Naive B cell (primary cell): ENCODE measurements around the gene RANBP3. TPM values are rescaled to one million over a fixed set of nuclear protein-coding genes. Genes with fewer than 3 reads are reported as not detected.
"Not testable (repeated sequence)": the region's sequence is repeated elsewhere in the genome, so short reads cannot be mapped to it uniquely, and the experiment has no call there.

Experiments used
- ATAC-seq, 2 donors: fragments of 150-1000 bp; cut with Tn5 transposase; 2 replicates each; pipeline ENCODE4 v1.10.0; 2021; ENCODE audit warnings: low read depth in 2 of 2, mild to moderate bottlenecking in 2 of 2, moderate library complexity in 2 of 2
- DNase-seq: peaks from one replicate; pipeline ENCODE4 v3.0.0; 2022
- H3K27ac Mint-ChIP-seq, 6 donors: one replicate each; pipeline ENCODE4 v1.8.0; 2020 to 2022; ENCODE audit warnings: mild to moderate bottlenecking in 6 of 6, mixed read lengths in 6 of 6, moderate library complexity in 5 of 6, inconsistent platforms in 2 of 6
- H3K27me3 Mint-ChIP-seq, 3 donors: one replicate each; pipeline ENCODE4 v1.8.0; 2021 to 2022; ENCODE audit warnings: mixed read lengths in 3 of 3, mild to moderate bottlenecking in 1 of 3
- H3K36me3 Mint-ChIP-seq, 2 donors: one replicate each; pipeline ENCODE4 v1.8.0; 2020 to 2022; ENCODE audit warnings: mixed read lengths in 2 of 2, inconsistent platforms in 1 of 2, mild to moderate bottlenecking in 1 of 2
- H3K4me1 Mint-ChIP-seq, 3 donors: one replicate each; pipeline ENCODE4 v1.8.0; 2020 to 2022; ENCODE audit warnings: mixed read lengths in 3 of 3, inconsistent platforms in 1 of 3, mild to moderate bottlenecking in 1 of 3, moderate library complexity in 1 of 3
- H3K4me3 Mint-ChIP-seq, 8 donors: one replicate each; pipeline ENCODE4 v1.8.0; 2020 to 2022; ENCODE audit warnings: mild to moderate bottlenecking in 8 of 8, mixed read lengths in 8 of 8, moderate library complexity in 8 of 8, inconsistent platforms in 2 of 8
- H3K9me3 Mint-ChIP-seq, 7 donors: one replicate each; pipeline ENCODE4 v1.8.0; 2020 to 2022; ENCODE audit warnings: mixed read lengths in 7 of 7, mild to moderate bottlenecking in 5 of 7, inconsistent platforms in 2 of 7, moderate library complexity in 1 of 7
- polyA plus RNA-seq, 6 donors: library from polyadenylated mRNA; unstranded; fragments of 300-500 nt; fragmentation: Illumina TruSeq; gene quantifications; one replicate each; pipeline ENCODE4 v1.2.3, GENCODE V29; 2021; ENCODE audit warnings: low read depth in 6 of 6

RANBP3 gene
- polyA plus RNA-seq, 6 donors from 2014 or later = 2.8 to 10.7 (median 7.4) TPM

GRCh38 chr19:5963855-5964254 is 14.1 kb downstream of the RANBP3 start:
- Mint-ChIP-seq H3K4me3 (peak overlapping the region in 2 of 8 donors; percentile 0 to 25), H3K27me3 (no peaks in the 10 kb centered on the region), H3K9me3 (no peaks in the 10 kb centered on the region), H3K27ac (no peak overlapping the region), H3K4me1 (peaks cover 65 to 92% (median 65%) of the 10 kb centered on the region in 3 donors), H3K36me3 (no peaks in the 10 kb centered on the region)
- ATAC-seq = no peak
- DNase-seq = no peak

DNA sequence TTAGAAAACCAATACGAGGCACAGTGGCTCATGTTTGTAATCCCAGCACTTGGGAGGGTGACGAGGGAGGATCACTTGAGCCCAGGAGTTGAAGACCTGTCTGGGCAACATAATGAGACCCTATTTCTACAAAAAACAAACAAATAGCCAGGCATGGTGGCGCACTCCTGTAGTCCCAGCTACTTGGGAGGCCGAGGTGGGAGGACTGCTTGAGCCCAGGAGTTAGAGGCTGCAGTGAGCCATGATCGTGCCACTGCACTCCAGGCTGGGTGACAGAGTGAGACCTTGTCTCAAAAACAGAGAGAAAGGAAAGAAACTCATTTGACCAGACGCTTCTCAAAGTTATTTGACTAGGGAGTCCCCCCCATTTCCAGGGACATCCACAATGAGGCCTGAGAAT is 14.7 kb downstream of the RANBP3 start:
- H3K27ac Mint-ChIP-seq = peak overlapping the region in 3 of 6 donors; percentile 49 to 90 (median 74)
- not testable (repeated sequence) for H3K9me3 Mint-ChIP-seq, H3K27me3 Mint-ChIP-seq, H3K36me3 Mint-ChIP-seq, ATAC-seq, DNase-seq
- H3K4me1 Mint-ChIP-seq = peaks cover 59 to 87% (median 61%) of the 10 kb centered on the region in 3 donors
- peak overlapping the region in 4 of 8 donors; percentile 15 to 88 (median 68) for H3K4me3 Mint-ChIP-seq

GRCh38 chr19:5961969-5962945 is 15.7 kb downstream of the RANBP3 start:
- no peaks in the 10 kb centered on the region for H3K27me3 Mint-ChIP-seq
- H3K27ac Mint-ChIP-seq = peak overlapping the region; percentile 53 to 96 (median 92)
- H3K9me3 Mint-ChIP-seq = no peaks in the 10 kb centered on the region
- peak overlapping the region in 7 of 8 donors; percentile 53 to 88 (median 86) for H3K4me3 Mint-ChIP-seq
- DNase-seq = peak; percentile 40
- H3K4me1 Mint-ChIP-seq = peaks cover 54 to 83% (median 56%) of the 10 kb centered on the region in 3 donors
- no peaks in the 10 kb centered on the region for H3K36me3 Mint-ChIP-seq
- ATAC-seq = peak; percentile 89

DNA sequence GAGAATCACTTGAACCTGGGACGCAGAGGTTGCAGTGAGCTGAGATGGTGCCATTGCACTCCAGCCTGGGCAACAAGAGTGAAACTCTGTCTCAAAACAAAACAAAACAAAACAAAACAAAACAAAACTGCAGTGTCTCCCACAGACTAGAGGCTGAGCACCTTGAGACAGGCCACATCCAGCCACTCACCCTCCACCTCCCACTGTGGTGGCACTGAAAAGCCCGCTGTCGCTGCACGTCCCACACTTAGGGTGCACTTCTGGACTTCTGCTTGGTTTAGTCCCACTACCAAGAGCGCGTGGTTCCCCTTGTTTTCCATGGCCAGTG is 16.3 kb downstream of the RANBP3 start:
- Mint-ChIP-seq H3K4me1 (peaks cover 53 to 80% (median 56%) of the 10 kb centered on the region in 3 donors), H3K4me3 (peak overlapping the region in 7 of 8 donors; percentile 53 to 88 (median 86)), H3K27ac (peak overlapping the region in 5 of 6 donors; percentile 90 to 96 (median 93))
- not testable (repeated sequence) for H3K27me3 Mint-ChIP-seq, H3K9me3 Mint-ChIP-seq, DNase-seq, H3K36me3 Mint-ChIP-seq
- peak; percentile 6 to 10 for ATAC-seq

DNA sequence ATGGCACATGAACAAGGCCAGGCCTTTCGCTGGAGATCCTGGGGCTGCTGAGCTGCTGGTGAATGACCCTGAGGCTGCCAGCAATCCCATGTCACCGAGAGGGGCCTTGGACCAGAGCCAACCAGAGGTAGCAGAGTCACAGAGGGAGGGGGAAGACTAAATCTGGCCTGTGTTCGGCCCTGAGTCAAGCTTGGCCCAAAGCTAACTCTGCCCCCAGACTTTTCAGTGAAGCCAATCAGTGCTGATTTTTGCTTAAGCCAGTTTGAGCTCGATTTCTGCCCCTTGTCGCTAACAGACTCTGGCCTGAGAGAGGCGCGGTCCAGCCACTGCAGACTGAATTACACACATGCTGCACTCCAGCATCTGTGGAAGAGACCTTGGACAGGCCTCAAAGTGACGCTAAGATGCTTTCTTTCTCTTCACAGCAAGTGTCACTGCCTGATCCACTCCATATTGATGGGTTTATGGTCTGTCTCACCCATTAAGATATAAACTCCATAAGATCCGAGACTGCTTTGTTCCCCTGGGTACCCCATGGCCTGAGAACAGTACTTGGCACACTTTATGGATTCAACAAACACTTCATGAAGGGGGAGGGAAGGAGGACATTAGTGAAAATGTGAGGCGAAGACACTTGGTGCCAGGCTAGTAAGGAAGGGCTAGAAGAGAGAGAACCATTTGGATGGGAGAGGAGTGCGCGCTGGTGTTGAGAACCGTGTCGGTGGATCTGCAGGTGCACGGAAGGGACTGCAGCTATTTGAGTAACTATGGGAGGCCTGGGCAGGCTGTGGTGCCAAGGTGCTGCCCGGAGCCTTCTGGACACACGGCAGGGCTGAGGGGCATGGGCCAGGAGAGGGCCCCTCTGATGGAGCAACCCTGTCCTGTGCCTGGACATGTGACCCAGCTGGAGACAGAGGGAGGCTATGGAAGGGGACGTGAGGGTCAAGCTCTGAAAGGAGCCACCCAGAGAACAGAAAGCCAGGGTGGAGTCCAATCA is 17.6 kb downstream of the RANBP3 start:
- ATAC-seq (no peak), DNase-seq (no peak)
- Mint-ChIP-seq H3K27ac (peak overlapping the region in 4 of 6 donors; percentile 21 to 80 (median 71)), H3K36me3 (no peaks in the 10 kb centered on the region), H3K4me1 (peaks cover 54 to 83% (median 63%) of the 10 kb centered on the region in 3 donors), H3K27me3 (no peaks in the 10 kb centered on the region), H3K9me3 (no peaks in the 10 kb centered on the region), H3K4me3 (peak overlapping the region in 4 of 8 donors; percentile 36 to 45 (median 40))

GRCh38 chr19:5959260-5960004 is 18.5 kb downstream of the RANBP3 start:
- Mint-ChIP-seq H3K4me3 (peak overlapping the region in 1 of 8 donors; percentile 44), H3K27ac (peak overlapping the region in 4 of 6 donors; percentile 43 to 84 (median 64)), H3K9me3 (no peaks in the 10 kb centered on the region), H3K27me3 (no peaks in the 10 kb centered on the region), H3K4me1 (peaks cover 49 to 83% (median 65%) of the 10 kb centered on the region in 3 donors), H3K36me3 (peaks cover 0 to 1% of the 10 kb centered on the region in 2 donors)
- ATAC-seq = no peak
- DNase-seq = no peak

DNA sequence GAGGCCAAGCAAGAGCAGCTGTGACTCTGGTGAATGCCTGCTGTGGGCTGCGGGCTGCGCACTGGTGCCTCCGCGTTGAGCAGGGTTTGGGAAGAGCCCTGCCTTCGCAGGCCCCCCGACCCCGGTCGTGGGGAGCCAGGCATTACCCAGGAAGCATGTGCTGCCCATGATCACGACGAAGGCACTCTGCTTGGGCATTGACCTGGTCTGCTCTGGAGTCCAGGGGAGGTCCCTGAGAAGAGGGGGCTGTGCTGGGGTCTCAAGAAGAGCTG is 19.2 kb downstream of the RANBP3 start:
- H3K4me1 Mint-ChIP-seq = peaks cover 51 to 84% (median 65%) of the 10 kb centered on the region in 3 donors
- no peak overlapping the region for H3K4me3 Mint-ChIP-seq
- H3K27ac Mint-ChIP-seq = peak overlapping the region in 4 of 6 donors; percentile 43 to 84 (median 64)
- H3K36me3 Mint-ChIP-seq = peaks cover 0 to 6% of the 10 kb centered on the region in 2 donors
- H3K9me3 Mint-ChIP-seq = no peaks in the 10 kb centered on the region
- ATAC-seq (no peak), DNase-seq (no peak)
- H3K27me3 Mint-ChIP-seq = no peaks in the 10 kb centered on the region

GRCh38 chr19:5958074-5958850 is 19.7 kb downstream of the RANBP3 start:
- ATAC-seq (no peak), DNase-seq (no peak)
- H3K9me3 Mint-ChIP-seq = no peaks in the 10 kb centered on the region
- H3K36me3 Mint-ChIP-seq = peaks cover 0 to 6% of the 10 kb centered on the region in 2 donors
- H3K27me3 Mint-ChIP-seq = no peaks in the 10 kb centered on the region
- peaks cover 54 to 84% (median 65%) of the 10 kb centered on the region in 3 donors for H3K4me1 Mint-ChIP-seq
- H3K27ac Mint-ChIP-seq = peak overlapping the region in 2 of 6 donors; percentile 44 to 85
- H3K4me3 Mint-ChIP-seq = peak overlapping the region in 2 of 8 donors; percentile 27 to 71

DNA sequence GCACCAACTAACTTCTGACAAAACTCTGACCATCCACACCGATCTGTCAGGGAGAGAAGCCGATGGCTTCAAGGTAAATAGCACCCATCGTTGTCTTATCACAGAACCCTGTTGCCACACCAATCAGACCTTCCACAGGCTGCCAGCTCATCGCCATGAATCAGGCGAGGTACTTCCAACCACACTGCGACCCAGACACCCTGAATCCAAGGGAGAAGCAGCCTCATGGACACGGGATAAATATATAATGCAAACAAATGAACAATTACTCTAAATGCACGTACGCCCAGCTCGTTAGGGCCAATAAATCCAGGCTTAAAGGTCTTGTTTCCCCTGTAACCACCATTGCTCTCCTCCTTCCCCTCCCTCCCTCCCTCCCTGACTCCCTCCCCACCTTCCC is 20.8 kb downstream of the RANBP3 start:
- no peak overlapping the region for H3K27ac Mint-ChIP-seq
- ATAC-seq = no peak
- peaks cover 0 to 6% of the 10 kb centered on the region in 2 donors for H3K36me3 Mint-ChIP-seq
- DNase-seq = no peak
- H3K4me3 Mint-ChIP-seq = no peak overlapping the region
- H3K27me3 Mint-ChIP-seq = no peaks in the 10 kb centered on the region
- peaks cover 56 to 84% (median 65%) of the 10 kb centered on the region in 3 donors for H3K4me1 Mint-ChIP-seq
- H3K9me3 Mint-ChIP-seq = no peaks in the 10 kb centered on the region

- Mint-ChIP-seq H3K4me1 (peaks cover 54 to 84% (median 65%) of the 10 kb centered on the region in 3 donors), H3K27me3 (no peaks in the 10 kb centered on the region), H3K27ac (peak overlapping the region in 1 of 6 donors; percentile 24), H3K36me3 (peaks cover 0 to 6% of the 10 kb centered on the region in 2 donors), H3K4me3 (no peak overlapping the region), H3K9me3 (no peaks in the 10 kb centered on the region)
- DNase-seq (no peak), ATAC-seq (no peak)
These were observed 21.2 kb downstream of the RANBP3 start for GRCh38 chr19:5956728-5957127.

DNA sequence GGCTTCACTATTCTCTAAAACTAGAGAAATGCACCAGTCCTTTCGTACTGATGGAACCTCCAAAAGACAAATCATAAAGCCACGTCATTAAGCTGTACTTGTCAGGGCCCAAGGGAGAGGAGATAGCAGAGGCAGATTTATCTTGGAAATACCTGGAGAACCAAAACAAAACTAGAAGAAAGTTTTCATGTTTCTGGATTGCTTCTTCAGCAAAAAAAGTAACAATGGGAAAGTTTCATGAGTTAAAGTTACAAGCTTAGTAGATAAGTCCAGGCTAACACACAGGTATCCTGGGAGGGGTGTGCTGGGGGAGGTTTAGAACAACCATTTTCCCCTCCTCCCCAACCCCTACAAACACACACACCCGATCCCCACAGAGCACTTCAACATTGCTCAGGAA is 21.6 kb downstream of the RANBP3 start:
- ATAC-seq (no peak), DNase-seq (no peak)
- peaks cover 0 to 6% of the 10 kb centered on the region in 2 donors for H3K36me3 Mint-ChIP-seq
- H3K4me1 Mint-ChIP-seq = peaks cover 57 to 84% (median 65%) of the 10 kb centered on the region in 3 donors
- peak overlapping the region in 2 of 6 donors; percentile 4 to 44 for H3K27ac Mint-ChIP-seq
- no peaks in the 10 kb centered on the region for H3K9me3 Mint-ChIP-seq
- no peak overlapping the region for H3K4me3 Mint-ChIP-seq
- H3K27me3 Mint-ChIP-seq = no peaks in the 10 kb centered on the region

- H3K27me3 Mint-ChIP-seq = no peaks in the 10 kb centered on the region
- ATAC-seq = no peak
- no peak overlapping the region for H3K4me3 Mint-ChIP-seq
- peaks cover 0 to 6% of the 10 kb centered on the region in 2 donors for H3K36me3 Mint-ChIP-seq
- H3K9me3 Mint-ChIP-seq = no peaks in the 10 kb centered on the region
- H3K27ac Mint-ChIP-seq = peak overlapping the region in 1 of 6 donors; percentile 32
- no peak for DNase-seq
- peaks cover 59 to 84% (median 66%) of the 10 kb centered on the region in 3 donors for H3K4me1 Mint-ChIP-seq
These were observed 22.4 kb downstream of the RANBP3 start for GRCh38 chr19:5955636-5955935.
